ENCODE results near the gene BNC2. TPM values are rescaled to one million over a fixed set of nuclear protein-coding genes. Genes with fewer than 3 reads are reported as not detected.

BNC2 gene
- total RNA-seq, 4 donors from 2014 or later = 20.5 to 55.4 (median 26.2) TPM

DNA sequence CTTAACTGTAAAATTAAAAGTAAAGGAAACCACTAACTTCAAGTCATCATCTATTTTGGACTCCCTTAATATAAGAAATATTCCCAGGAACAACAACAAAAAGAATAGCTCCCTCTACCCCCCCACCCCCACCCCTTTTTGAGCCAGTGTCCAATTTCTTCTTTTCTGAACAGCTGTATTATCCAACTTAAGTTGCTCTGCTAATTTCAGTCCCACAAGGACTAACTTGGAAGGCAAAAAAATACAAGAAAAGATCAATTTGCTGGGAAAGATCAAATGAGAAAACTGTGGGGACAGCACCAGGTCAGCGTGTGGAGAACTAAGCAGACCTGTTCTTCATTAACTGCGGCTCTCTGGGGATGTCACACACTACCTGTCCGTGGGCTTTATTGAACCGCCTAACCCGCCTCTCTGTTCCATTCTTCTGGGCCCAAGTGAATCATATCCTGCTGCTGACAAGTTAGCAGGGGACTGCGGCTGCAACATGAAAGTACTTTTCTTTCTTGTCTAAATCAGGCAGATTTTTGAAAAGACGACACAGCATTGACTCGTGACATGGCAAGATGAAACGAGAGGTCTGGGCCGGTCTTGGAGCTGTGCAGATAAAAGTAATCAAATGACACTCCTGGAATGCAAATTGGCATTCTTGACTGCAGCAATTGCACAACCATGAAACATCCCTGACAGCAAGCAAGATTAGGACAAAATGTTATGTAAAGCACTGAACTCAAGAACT is 2.7 kb downstream of the BNC2 start:
- peak overlapping the region in 2 of 4 donors; percentile 5 to 25 for H3K4me3 ChIP-seq
- in situ Hi-C loops (cut with MboI; ENCODE audit: low pct_ligation_motif_present in 1 of 4, low pct_unique_long_range_greater_than_20kb in 1 of 4, low sequenced_read_pairs in 3 of 4) = loop anchor here in 1 of 4 donors (10.0 kb wide), 1 partner anchor 133 kb away; no protein-coding TSS in a partner anchor

DNA sequence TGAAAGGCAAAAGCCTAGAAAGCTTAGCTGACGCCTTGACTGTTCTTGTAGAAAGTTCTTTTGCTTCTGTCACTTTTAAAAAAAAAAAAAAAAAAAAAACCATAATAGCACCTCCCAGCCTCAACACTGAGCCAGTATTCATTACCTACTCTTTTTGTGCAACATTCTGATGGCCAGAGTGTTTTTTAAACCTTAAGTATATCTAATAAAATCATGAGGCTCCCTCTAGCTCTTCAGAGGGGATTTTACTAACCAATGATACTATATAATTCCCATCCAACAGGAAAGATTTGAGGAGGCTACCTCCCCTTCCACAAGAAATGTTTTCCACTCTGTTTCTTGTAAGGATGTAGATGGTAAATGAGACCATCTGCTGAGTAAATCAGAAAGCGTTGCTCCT is 3.9 kb downstream of the BNC2 start:
- Histone ChIP-seq H3K4me3 (no peak overlapping the region), H3K27me3 (peaks cover 33% of the 10 kb centered on the region), H3K36me3 (no peaks in the 10 kb centered on the region), H3K4me1 (peaks cover 3 to 24% (median 8%) of the 10 kb centered on the region in 4 donors), H3K9me3 (no peaks in the 10 kb centered on the region), H3K27ac (peak overlapping the region; percentile 82 to 93 (median 90))
- 63 to 67% methylated on average over 2 of the region's 2 CpGs for WGBS, 2 donors (ENCODE audit: low coverage in 1 of 2)
- DNase-seq = no peak
- in situ Hi-C loops (cut with MboI; ENCODE audit: low pct_ligation_motif_present in 1 of 4, low pct_unique_long_range_greater_than_20kb in 1 of 4, low sequenced_read_pairs in 3 of 4) = loop anchor here in 1 of 4 donors (10.0 kb wide), 1 partner anchor 132 kb away; no protein-coding TSS in a partner anchor
- intact Hi-C loops (cut with DNase I; ENCODE audit: low total_unique reads) = loop anchor here (10.0 kb wide), 1 partner anchor 142 kb away; no protein-coding TSS in a partner anchor
- TF ChIP-seq, protein P1, sequence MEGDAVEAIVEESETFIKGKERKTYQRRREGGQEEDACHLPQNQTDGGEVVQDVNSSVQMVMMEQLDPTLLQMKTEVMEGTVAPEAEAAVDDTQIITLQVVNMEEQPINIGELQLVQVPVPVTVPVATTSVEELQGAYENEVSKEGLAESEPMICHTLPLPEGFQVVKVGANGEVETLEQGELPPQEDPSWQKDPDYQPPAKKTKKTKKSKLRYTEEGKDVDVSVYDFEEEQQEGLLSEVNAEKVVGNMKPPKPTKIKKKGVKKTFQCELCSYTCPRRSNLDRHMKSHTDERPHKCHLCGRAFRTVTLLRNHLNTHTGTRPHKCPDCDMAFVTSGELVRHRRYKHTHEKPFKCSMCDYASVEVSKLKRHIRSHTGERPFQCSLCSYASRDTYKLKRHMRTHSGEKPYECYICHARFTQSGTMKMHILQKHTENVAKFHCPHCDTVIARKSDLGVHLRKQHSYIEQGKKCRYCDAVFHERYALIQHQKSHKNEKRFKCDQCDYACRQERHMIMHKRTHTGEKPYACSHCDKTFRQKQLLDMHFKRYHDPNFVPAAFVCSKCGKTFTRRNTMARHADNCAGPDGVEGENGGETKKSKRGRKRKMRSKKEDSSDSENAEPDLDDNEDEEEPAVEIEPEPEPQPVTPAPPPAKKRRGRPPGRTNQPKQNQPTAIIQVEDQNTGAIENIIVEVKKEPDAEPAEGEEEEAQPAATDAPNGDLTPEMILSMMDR (IDR thresholded peaks at IDR 0.05) = no peak
- TF ChIP-seq POLR2A (IDR thresholded peaks at IDR 0.05) = no peak
- TF ChIP-seq POLR2AphosphoS5 (IDR thresholded peaks at IDR 0.05) = no peak
- no peak for TF ChIP-seq EP300 (IDR thresholded peaks at IDR 0.05; ENCODE audit: low read depth)

More for the DNA sequence above, 2.7 kb downstream of the BNC2 start:
- WGBS, 2 donors (ENCODE audit: low coverage in 1 of 2) = 50 to 72% methylated on average over 9 to 10 of the region's 10 CpGs
- H3K9me3 ChIP-seq = no peaks in the 10 kb centered on the region
- no peak for TF ChIP-seq POLR2A (IDR thresholded peaks at IDR 0.05)
- TF ChIP-seq, protein P1 (IDR thresholded peaks at IDR 0.05) = no peak
- no peak for TF ChIP-seq EP300 (IDR thresholded peaks at IDR 0.05; ENCODE audit: low read depth)
- peak in 2 of 3 donors; percentile 53 to 72 for TF ChIP-seq POLR2AphosphoS5 (IDR thresholded peaks at IDR 0.05)
- H3K36me3 ChIP-seq = no peaks in the 10 kb centered on the region
- intact Hi-C loops (cut with DNase I; ENCODE audit: low total_unique reads) = loop anchor here (10.0 kb wide), 1 partner anchor 143 kb away; no protein-coding TSS in a partner anchor
- peak overlapping the region; percentile 82 to 93 (median 90) for H3K27ac ChIP-seq
- no peak for DNase-seq
- peaks cover 41% of the 10 kb centered on the region for H3K27me3 ChIP-seq
- H3K4me1 ChIP-seq = peaks cover 3 to 29% (median 10%) of the 10 kb centered on the region in 4 donors

DNA sequence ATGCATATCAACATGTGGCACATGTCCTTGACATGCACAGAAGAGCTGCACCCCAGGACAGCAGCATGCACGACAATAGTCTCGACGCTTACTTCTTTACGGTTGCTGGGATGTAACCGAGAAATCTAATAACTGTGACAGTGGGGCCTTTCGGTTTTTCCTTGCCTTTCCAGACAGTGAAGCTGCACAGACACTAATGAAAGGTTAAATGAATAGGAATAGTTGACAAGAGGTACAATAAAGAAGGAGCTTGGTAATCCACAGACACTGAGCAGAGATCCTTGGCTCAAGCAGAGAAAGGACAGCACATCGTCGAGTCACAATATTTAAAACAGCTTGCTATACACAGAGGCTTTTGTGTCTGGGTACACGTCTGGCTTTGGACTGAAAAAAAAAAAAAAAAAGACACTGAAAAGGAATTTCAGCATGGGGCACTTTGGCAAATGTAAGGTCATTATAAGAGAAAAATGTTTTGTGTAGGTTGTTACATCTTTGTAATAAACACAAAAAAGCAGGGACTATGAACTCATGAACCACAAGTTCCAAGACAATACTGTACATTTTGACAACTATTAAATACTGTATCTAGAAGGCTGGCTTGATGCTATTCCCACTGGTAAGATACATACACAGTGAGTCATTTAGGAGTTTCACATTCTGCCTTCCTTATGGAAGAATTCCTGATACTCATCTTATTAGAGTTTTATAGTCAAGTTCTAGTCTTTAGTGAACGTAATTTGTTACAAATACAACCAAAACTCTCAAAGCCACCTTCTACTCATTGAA is 5.6 kb downstream of the BNC2 start:
- H3K9me3 ChIP-seq = no peaks in the 10 kb centered on the region
- in situ Hi-C loops (cut with MboI; ENCODE audit: low pct_ligation_motif_present in 1 of 4, low pct_unique_long_range_greater_than_20kb in 1 of 4, low sequenced_read_pairs in 3 of 4) = loop anchor here in 1 of 4 donors (10.0 kb wide), 1 partner anchor 130 kb away; no protein-coding TSS in a partner anchor
- peaks cover 0 to 13% (median 8%) of the 10 kb centered on the region in 4 donors for H3K4me1 ChIP-seq
- TF ChIP-seq, protein P1 (IDR thresholded peaks at IDR 0.05) = no peak
- TF ChIP-seq POLR2AphosphoS5 (IDR thresholded peaks at IDR 0.05) = peak in 1 of 3 donors; percentile 41
- no peak for DNase-seq
- peak overlapping the region; percentile 82 to 93 (median 90) for H3K27ac ChIP-seq
- H3K27me3 ChIP-seq = peaks cover 17% of the 10 kb centered on the region
- 70 to 73% methylated on average over 10 of the region's 10 CpGs for WGBS, 2 donors (ENCODE audit: low coverage in 1 of 2)
- H3K4me3 ChIP-seq = no peak overlapping the region
- no peaks in the 10 kb centered on the region for H3K36me3 ChIP-seq
- intact Hi-C loops (cut with DNase I; ENCODE audit: low total_unique reads) = loop anchor here (10.0 kb wide), 1 partner anchor 140 kb away; no protein-coding TSS in a partner anchor

DNA sequence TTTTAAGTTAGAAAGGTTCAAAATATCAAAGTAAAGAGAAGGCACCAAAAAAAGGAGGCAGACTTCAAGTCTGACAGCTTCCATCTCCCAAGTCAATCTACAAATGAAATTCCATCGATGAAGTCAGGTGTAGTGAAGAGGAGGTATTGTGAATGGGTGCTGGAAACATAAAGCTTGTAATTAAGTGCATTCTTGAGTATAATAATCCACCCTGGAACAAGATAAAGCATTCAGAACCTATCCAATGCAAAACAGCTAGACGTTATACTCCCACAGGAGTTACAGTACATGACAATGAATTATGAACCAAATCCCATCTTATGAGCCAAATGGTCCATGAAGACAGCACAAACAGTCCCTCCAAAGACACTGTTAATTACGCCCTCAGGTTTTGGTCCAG is 22.3 kb downstream of the BNC2 start:
- in situ Hi-C loops (cut with MboI; ENCODE audit: low pct_ligation_motif_present in 1 of 4, low pct_unique_long_range_greater_than_20kb in 1 of 4, low sequenced_read_pairs in 3 of 4) = no loop called here
- H3K9me3 ChIP-seq = no peaks in the 10 kb centered on the region
- intact Hi-C loops (cut with DNase I; ENCODE audit: low total_unique reads) = loop anchor here (2.0 kb wide), 1 partner anchor 583 kb away; no protein-coding TSS in a partner anchor
- no peaks in the 10 kb centered on the region for H3K36me3 ChIP-seq
- DNase-seq = no peak
- 82 to 83% methylated on average over 3 of the region's 3 CpGs for WGBS, 2 donors (ENCODE audit: low coverage in 1 of 2)
- TF ChIP-seq, protein P1 (IDR thresholded peaks at IDR 0.05) = no peak
- TF ChIP-seq POLR2AphosphoS5 (IDR thresholded peaks at IDR 0.05) (no peak), EP300 (IDR thresholded peaks at IDR 0.05; ENCODE audit: low read depth) (no peak), POLR2A (IDR thresholded peaks at IDR 0.05) (no peak)
- H3K4me3 ChIP-seq = no peak overlapping the region
- H3K27ac ChIP-seq = no peak overlapping the region
- no peaks in the 10 kb centered on the region for H3K27me3 ChIP-seq
- no peaks in the 10 kb centered on the region for H3K4me1 ChIP-seq
